ENCODE measurements around the gene SH2D2A. TPM values are rescaled to one million over a fixed set of nuclear protein-coding genes. Genes with fewer than 3 reads are reported as not detected.

SH2D2A gene
- total RNA-seq, result 0.25 TPM in 1 of 2 replicates, not detected in the other

DNA sequence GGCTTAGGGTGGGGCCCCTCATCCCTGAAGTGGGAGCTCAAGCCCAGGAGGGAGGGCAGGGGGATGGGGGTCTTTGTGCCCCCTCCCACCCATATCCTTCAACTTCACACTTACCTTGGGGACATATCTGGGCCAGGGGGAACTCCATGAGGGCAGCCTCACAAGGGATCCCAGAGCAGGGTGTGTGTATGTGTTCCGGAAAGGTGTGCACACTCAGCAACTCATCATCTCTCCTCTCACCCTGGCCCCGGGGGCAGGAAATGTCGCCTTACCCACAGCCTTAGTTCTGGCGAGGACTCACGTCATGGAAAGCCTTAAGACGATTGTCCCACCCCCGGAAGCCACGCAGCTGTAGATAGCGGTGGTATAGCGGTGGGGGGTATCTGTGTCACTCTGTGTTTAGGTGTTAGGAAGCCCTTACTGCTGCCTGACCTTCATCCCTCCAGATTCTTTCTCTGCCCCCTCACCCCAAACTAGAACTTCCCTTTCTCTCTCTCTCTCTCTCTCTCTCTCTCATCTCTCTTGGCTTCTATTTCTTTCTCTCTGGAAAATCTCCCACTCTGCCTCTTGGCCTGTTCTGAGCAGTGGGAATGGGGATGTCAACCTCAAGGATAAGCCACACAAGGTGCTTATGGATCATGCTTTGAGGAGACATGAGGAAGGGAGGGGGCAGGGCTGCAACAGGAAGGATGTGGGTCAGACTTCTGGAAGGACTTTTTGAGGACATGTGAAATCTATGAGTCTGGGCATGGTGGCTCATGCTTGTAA is at the start of gene SH2D2A:
TSS of gene SH2D2A (minus strand) at position 288 of the 768 bp plus-strand sequence. CDS start at position 148, 140 bp downstream.

GRCh38 chr1:156860628-156861423 is 44.2 kb upstream of the SH2D2A start, which contains the start of gene NTRK1:
TSS of gene NTRK1 (plus strand) at chr1:156860865. CDS start at chr1:156860935, 70 bp downstream.

GRCh38 chr1:156858959-156859522 is 42.4 kb upstream of the SH2D2A start, which contains the start of gene INSRR:
TSS of gene INSRR (minus strand) at chr1:156859117. CDS start at chr1:156858621, 496 bp downstream.

GRCh38 chr1:156767101-156767878 is 49.4 kb downstream of the SH2D2A start, which contains the start of gene PRCC:
TSS of gene PRCC (plus strand) at chr1:156767535. CDS start at chr1:156767772, 237 bp downstream.

Other genes starting within 250 kb of the SH2D2A start
- 27.6 and 83.3 TPM in 2 replicates for gene IQGAP3, start 244.3 kb downstream of the SH2D2A start, total RNA-seq
- not detected in 2 replicates for gene TTC24, start 237.1 kb downstream of the SH2D2A start, total RNA-seq
- gene NAXE, start 225.1 kb downstream of the SH2D2A start, total RNA-seq, result 80.1 and 83.0 TPM in 2 replicates
- 14.6 and 34.1 TPM in 2 replicates for gene GPATCH4, start 215.4 kb downstream of the SH2D2A start, total RNA-seq
- not detected in 2 replicates for gene HAPLN2, start 197.4 kb downstream of the SH2D2A start, total RNA-seq
- 0.11 TPM in 1 of 2 replicates, not detected in the other for gene BCAN, start 174.7 kb downstream of the SH2D2A start, total RNA-seq
- gene NES, start 139.4 kb downstream of the SH2D2A start, total RNA-seq, result 32.2 and 68.6 TPM in 2 replicates
- 17.0 and 21.5 TPM in 2 replicates for gene CRABP2, start 111.3 kb downstream of the SH2D2A start, total RNA-seq
- gene METTL25B, start 88.4 kb downstream of the SH2D2A start, total RNA-seq, result 6.6 and 12.0 TPM in 2 replicates
- 5.0 and 5.5 TPM in 2 replicates for gene ISG20L2, start 88.1 kb downstream of the SH2D2A start, total RNA-seq
- gene MRPL24, start 75.8 kb downstream of the SH2D2A start, total RNA-seq, result 49.0 and 50.9 TPM in 2 replicates
- gene HDGF, start 65.2 kb downstream of the SH2D2A start, total RNA-seq, result 121 and 180 TPM in 2 replicates
- gene PRCC, start 49.3 kb downstream of the SH2D2A start, total RNA-seq, result 11.1 and 11.2 TPM in 2 replicates
- under 0.01 TPM in 1 of 2 replicates, not detected in the other for gene INSRR, start 42.3 kb upstream of the SH2D2A start, total RNA-seq
- not detected in 2 replicates for gene NTRK1, start 44.0 kb upstream of the SH2D2A start, total RNA-seq
- gene PEAR1, start 76.9 kb upstream of the SH2D2A start, total RNA-seq, result 1.3 and 1.6 TPM in 2 replicates
- not detected in 2 replicates for gene LRRC71, start 103.8 kb upstream of the SH2D2A start, total RNA-seq
- gene ARHGEF11, start 228.9 kb upstream of the SH2D2A start, total RNA-seq, result 31.0 and 34.0 TPM in 2 replicates